ENCODE results near the gene SRCAP. TPM values are rescaled to one million over a fixed set of nuclear protein-coding genes. Genes with fewer than 3 reads are reported as not detected.

SRCAP gene
- total RNA-seq, 2 experiments from 2014 or later, result 57.2 to 64.7 TPM

Other genes with a start within 250 kb of the SRCAP start
- 100 to 1,000 TPM; 274 to 285 TPM for gene ITGAL, start 226.4 kb upstream of the SRCAP start, total RNA-seq
- 1 to 10 TPM; 8.3 to 9.2 TPM for gene ZNF768, start 172.6 kb upstream of the SRCAP start, total RNA-seq
- gene ZNF747, start 164.3 kb upstream of the SRCAP start, total RNA-seq, result 1 to 10 TPM; 6.7 to 7.9 TPM
- 10 to 100 TPM in 1 of 2 experiments, 1 to 10 TPM in 1; 9.7 to 10.4 TPM for gene ZNF764, start 140.8 kb upstream of the SRCAP start, total RNA-seq
- gene ZNF688, start 127.5 kb upstream of the SRCAP start, total RNA-seq, result 1 to 10 TPM; 4.7 to 5.5 TPM
- 10 to 100 TPM in 1 of 2 experiments, 1 to 10 TPM in 1; 8.8 to 10.3 TPM for gene ZNF785, start 113.5 kb upstream of the SRCAP start, total RNA-seq
- gene ZNF689, start 88.8 kb upstream of the SRCAP start, total RNA-seq, result 10 to 100 TPM in 1 of 2 experiments, 1 to 10 TPM in 1; 9.8 to 11.3 TPM
- gene PRR14, start 48.2 kb upstream of the SRCAP start, total RNA-seq, result 10 to 100 TPM; 74.0 to 76.6 TPM
- 10 to 100 TPM; 80.3 to 85.8 TPM for gene FBRS, start 40.7 kb upstream of the SRCAP start, total RNA-seq
- gene PHKG2, start 49.3 kb downstream of the SRCAP start, total RNA-seq, result 10 to 100 TPM; 27.8 to 30.3 TPM
- gene CFAP119, start 62.9 kb downstream of the SRCAP start, total RNA-seq, result 1 to 10 TPM; 3.8 to 3.9 TPM
- gene RNF40, start 63.2 kb downstream of the SRCAP start, total RNA-seq, result 10 to 100 TPM; 63.2 to 68.1 TPM
- 1 to 10 TPM; 2.8 to 3.2 TPM for gene ZNF629, start 88.0 kb downstream of the SRCAP start, total RNA-seq
- gene BCL7C, start 194.9 kb downstream of the SRCAP start, total RNA-seq, result 10 to 100 TPM; 21.8 to 23.6 TPM
- gene CTF1, start 197.4 kb downstream of the SRCAP start, total RNA-seq, result under 1 TPM; 0.31 to 0.32 TPM
- 10 to 100 TPM; 21.1 to 22.0 TPM for gene FBXL19, start 224.4 kb downstream of the SRCAP start, total RNA-seq
- 10 to 100 TPM in 1 of 2 experiments, 1 to 10 TPM in 1; 7.6 to 10.9 TPM for gene ORAI3, start 249.9 kb downstream of the SRCAP start, total RNA-seq

Data from activated CD8-positive, alpha-beta T cell treated with anti-CD3 and anti-CD28 coated beads for 36 hours (primary cell).